ENCODE measurements around the gene DIP2A. TPM values are rescaled to one million over a fixed set of nuclear protein-coding genes. Genes with fewer than 3 reads are reported as not detected.

Gene DIP2A
- total and polyA plus RNA-seq, 2 of the 13 experiments (the other 11 are each of a cell fraction or from before 2014, with no cell fraction given): 18.5 to 37.6 TPM

GRCh38 chr21:46455575-46456385, 2.9 kb upstream of the DIP2A start:
- 95% methylated on average over 10 of the region's 10 CpGs for WGBS (ENCODE audit: low lambda C conversion rate)
- FAIRE-seq (no peak), DNase-seq (ENCODE audit: low spot score) (no peak), ATAC-seq (no peak)
- Histone ChIP-seq H3K9ac (ENCODE audit: insufficient read depth, low read depth, low read length) (no peak overlapping the region), H3K27ac (ENCODE audit: extremely low read length, insufficient read depth, low read length) (no peak overlapping the region), H3K9me3 (ENCODE audit: low read length) (no peaks in the 10 kb centered on the region), H3K36me3 (replicated peaks in 1 of 2; ENCODE audit: control insufficient read depth in 1 of 2, insufficient read depth in 2 of 2, low read length in 2 of 2) (peaks cover 0 to 3% of the 10 kb centered on the region in 2 experiments; a peak in 3 of 5 replicates), H3K27me3 (ENCODE audit: control insufficient read depth in 1 of 2, insufficient read depth in 2 of 2, low read length in 2 of 2) (no peaks in the 10 kb centered on the region; a peak in 1 of 5 replicates), H2AFZ (ENCODE audit: low read length) (no peak overlapping the region), H3K4me2 (ENCODE audit: low read depth, low read length) (no peak overlapping the region), H4K20me1 (ENCODE audit: insufficient read depth, low read length) (no peaks in the 10 kb centered on the region), H3K4me1 (ENCODE audit: insufficient read depth, low read length) (peaks cover 48% of the 10 kb centered on the region), H3K79me2 (ENCODE audit: insufficient read depth, low read length) (peaks cover 29% of the 10 kb centered on the region), H3K4me3 (replicated peaks in 1 of 3; ENCODE audit: insufficient read depth in 1 of 3, low read depth in 2 of 3, low read length in 3 of 3) (no peak overlapping the region)
- no peak for TF ChIP-seq ZNF605 (CRISPR knock-in tag; IDR thresholded peaks at IDR 0.05)
- TF ChIP-seq TP53 (CRISPR knock-in tag; conservative IDR thresholded peaks at IDR 0.05): no peak
- TF ChIP-seq SP1 (IDR thresholded peaks at IDR 0.05): no peak
- TF ChIP-seq SP1 (CRISPR knock-in tag; IDR thresholded peaks at IDR 0.05): no peak
- TF ChIP-seq PCBP2 (optimal IDR thresholded peaks at IDR 0.05; ENCODE audit: low read depth, low read length, poor library complexity, severe bottlenecking): no peak
- TF ChIP-seq, protein P1, sequence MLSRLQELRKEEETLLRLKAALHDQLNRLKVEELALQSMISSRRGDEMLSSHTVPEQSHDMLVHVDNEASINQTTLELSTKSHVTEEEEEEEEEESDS (CRISPR knock-in tag; IDR thresholded peaks at IDR 0.05; ENCODE audit: borderline replicate concordance): no peak
- TF ChIP-seq ZNF629 (CRISPR knock-in tag; conservative IDR thresholded peaks at IDR 0.05): no peak
- no peak for TF ChIP-seq ZNF660 (CRISPR knock-in tag; IDR thresholded peaks at IDR 0.05; ENCODE audit: borderline replicate concordance, low read depth)
- no peak for TF ChIP-seq HINFP (CRISPR knock-in tag; IDR thresholded peaks at IDR 0.05; ENCODE audit: low read depth)
- TF ChIP-seq NFKB2 (CRISPR knock-in tag; IDR thresholded peaks at IDR 0.05; ENCODE audit: borderline replicate concordance): no peak
- TF ChIP-seq, protein P2, sequence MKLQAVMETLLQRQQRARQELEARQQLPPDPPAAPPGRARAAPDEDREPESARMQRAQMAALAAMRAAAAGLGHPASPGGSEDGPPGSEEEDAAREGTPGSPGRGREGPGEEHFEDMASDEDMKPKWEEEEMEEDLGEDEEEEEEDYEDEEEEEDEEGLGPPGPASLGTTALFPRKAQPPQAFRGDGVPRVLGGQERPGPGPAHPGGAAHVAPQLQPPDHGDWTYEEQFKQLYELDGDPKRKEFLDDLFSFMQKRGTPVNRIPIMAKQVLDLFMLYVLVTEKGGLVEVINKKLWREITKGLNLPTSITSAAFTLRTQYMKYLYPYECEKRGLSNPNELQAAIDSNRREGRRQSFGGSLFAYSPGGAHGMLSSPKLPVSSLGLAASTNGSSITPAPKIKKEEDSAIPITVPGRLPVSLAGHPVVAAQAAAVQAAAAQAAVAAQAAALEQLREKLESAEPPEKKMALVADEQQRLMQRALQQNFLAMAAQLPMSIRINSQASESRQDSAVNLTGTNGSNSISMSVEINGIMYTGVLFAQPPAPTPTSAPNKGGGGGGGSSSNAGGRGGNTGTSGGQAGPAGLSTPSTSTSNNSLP (IDR thresholded peaks at IDR 0.05; ENCODE audit: low read depth, low read length): no peak
- intact Hi-C loops (cut with micrococcal nuclease; ENCODE audit: unreplicated experiment) (no loop called here), in situ Hi-C loops (cut with HindIII; ENCODE audit: extremely low pct_ligation_motif_present, low pct_unique_long_range_greater_than_20kb) (no loop called here)
- no TSS peak for BruUV-seq (replicated peaks)
- ChIA-PET CTCF (ENCODE audit: low intra/inter-chr PET ratio, low total read pairs) (no interaction called here), POLR2A (no interaction called here)

Measured in HepG2 (cell line).